Adrenal gland (tissue), 5 donors: ENCODE results near the gene RC3H1.

Experiments used
- CTCF ChIP-seq, 6 experiments: fragments of 450-650 bp in 4 of 6; fragments of 200-600 bp in 2 of 6; sonication (generic) in 1 of 6; IDR thresholded peaks; 1 replicate in 5 of 6; 2 replicates in 1 of 6; pipeline versions ENCODE4 v1.5.1 to v1.8.0; 2016 to 2021; ENCODE audit warnings: antibody characterized with exemption in 6 of 6, mild to moderate bottlenecking in 2 of 6, moderate library complexity in 1 of 6
- POLR2A ChIP-seq, 2 donors: fragments of 450-650 bp; IDR thresholded peaks; one replicate each; pipeline ENCODE4 v1.6.1; 2017; ENCODE audit warnings: antibody characterized with exemption in 2 of 2, mild to moderate bottlenecking in 2 of 2, moderate library complexity in 1 of 2
- donor health status: DM: no; HTN: no; CAD: no.

- TF ChIP-seq CTCF (IDR thresholded peaks at IDR 0.05) (no peak), POLR2A (IDR thresholded peaks at IDR 0.05) (no peak)
Observed at GRCh38 chr1:174008979-174009378, 13.2 kb downstream of the RC3H1 start.
